IPS-18a (cell line): ENCODE measurements around the gene THOC5.
"Not testable (repeated sequence)": the region's sequence is repeated elsewhere in the genome, so short reads cannot be mapped to it uniquely, and the experiment has no call there.

ENCODE experiments used
- H3K27ac ChIP-seq: one replicate; pipeline ENCODE4 v1.5.1; 2013; ENCODE audit warnings: low read length
- H3K27me3 ChIP-seq: one replicate; pipeline ENCODE4 v1.6.1; 2013; ENCODE audit warnings: mild to moderate bottlenecking, low read length; ENCODE audit not compliant: control insufficient read depth, insufficient read depth
- H3K36me3 ChIP-seq: one replicate; pipeline ENCODE4 v1.6.1; 2013; ENCODE audit warnings: low read depth, low read length; ENCODE audit not compliant: control insufficient read depth
- H3K4me1 ChIP-seq: one replicate; pipeline ENCODE4 v1.6.1; 2013; ENCODE audit warnings: low read depth, low read length; ENCODE audit not compliant: control insufficient read depth
- H3K4me3 ChIP-seq: one replicate; pipeline ENCODE4 v1.5.1; 2013; ENCODE audit warnings: low read length
- H3K9ac ChIP-seq: one replicate; pipeline ENCODE4 v1.6.1; 2013; ENCODE audit warnings: mild to moderate bottlenecking, low read length, moderate library complexity
- H3K9me3 ChIP-seq: one replicate; pipeline ENCODE4 v1.6.1; 2013; ENCODE audit warnings: low read depth, low read length; ENCODE audit not compliant: control insufficient read depth

Gene THOC5

GRCh38 chr22:29555065-29555644, 1.6 kb upstream of the THOC5 start:
- Histone ChIP-seq H3K36me3 (peaks cover 47% of the 10 kb centered on the region), H3K4me1 (no peaks in the 10 kb centered on the region), H3K4me3 (no peak overlapping the region), H3K9me3 (no peaks in the 10 kb centered on the region), H3K27ac (no peak overlapping the region), H3K27me3 (no peaks in the 10 kb centered on the region), H3K9ac (no peak overlapping the region)

GRCh38 chr22:29552357-29552756, 1.2 kb downstream of the THOC5 start:
- not testable (repeated sequence) for H3K27me3 ChIP-seq, H3K4me1 ChIP-seq, H3K4me3 ChIP-seq, H3K9me3 ChIP-seq, H3K9ac ChIP-seq, H3K27ac ChIP-seq
- peaks cover 42% of the 10 kb centered on the region for H3K36me3 ChIP-seq

DNA sequence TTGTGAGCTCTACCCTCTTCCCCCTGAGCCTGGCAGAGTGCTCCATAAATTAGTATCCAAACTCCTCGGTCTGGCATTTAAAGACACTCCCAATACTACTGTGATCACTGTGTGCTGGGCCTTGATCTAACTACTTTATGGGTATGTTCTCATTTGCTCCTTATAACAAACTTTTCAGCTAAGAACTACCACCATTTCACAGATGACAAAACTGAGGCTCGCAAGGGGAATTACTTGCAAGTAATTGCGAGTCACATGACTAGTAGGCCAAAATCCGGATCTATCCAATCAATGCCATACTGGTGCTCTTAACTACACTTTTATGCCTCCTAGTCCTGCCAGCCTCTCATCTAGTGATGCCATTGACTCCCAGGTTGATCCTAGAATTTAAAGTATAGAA, 3.6 kb downstream of the THOC5 start:
- H3K27ac ChIP-seq, result no peak overlapping the region
- peaks cover 24% of the 10 kb centered on the region for H3K36me3 ChIP-seq
- H3K27me3 ChIP-seq, result no peaks in the 10 kb centered on the region

GRCh38 chr22:29545045-29545444, 8.5 kb downstream of the THOC5 start:
- H3K4me1 ChIP-seq, H3K9me3 ChIP-seq, H3K4me3 ChIP-seq, H3K9ac ChIP-seq, H3K27me3 ChIP-seq, H3K27ac ChIP-seq: not testable (repeated sequence)
- peaks cover 68% of the 10 kb centered on the region for H3K36me3 ChIP-seq

More for the DNA sequence above, 3.6 kb downstream of the THOC5 start:
- H3K9me3 ChIP-seq, result no peaks in the 10 kb centered on the region
- no peak overlapping the region for H3K4me3 ChIP-seq
- H3K4me1 ChIP-seq, result no peaks in the 10 kb centered on the region
- no peak overlapping the region for H3K9ac ChIP-seq

DNA sequence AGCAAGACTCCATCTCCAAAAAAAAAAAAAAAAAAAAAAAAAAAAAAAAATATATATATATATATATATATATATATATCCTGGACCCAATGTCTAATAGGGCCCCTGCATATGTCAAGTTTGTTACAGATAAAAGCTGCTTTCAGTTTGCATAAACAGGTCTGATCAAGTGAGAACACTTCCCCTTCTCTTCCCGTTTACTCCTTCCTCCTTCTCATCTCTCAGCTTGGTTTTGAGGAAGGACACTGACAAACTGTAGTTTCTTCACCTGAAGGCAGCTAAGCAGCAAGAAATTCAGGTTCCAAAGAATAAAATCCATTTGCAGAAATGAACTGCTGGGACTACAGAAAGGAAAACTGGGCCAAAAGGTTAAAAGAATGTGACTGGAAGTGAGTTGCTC, 11.7 kb downstream of the THOC5 start:
- no peaks in the 10 kb centered on the region for H3K4me1 ChIP-seq
- H3K9ac ChIP-seq, result no peak overlapping the region
- H3K9me3 ChIP-seq, result no peaks in the 10 kb centered on the region
- H3K27me3 ChIP-seq, result no peaks in the 10 kb centered on the region
- no peak overlapping the region for H3K27ac ChIP-seq
- peaks cover 68% of the 10 kb centered on the region for H3K36me3 ChIP-seq
- H3K4me3 ChIP-seq, result no peak overlapping the region

DNA sequence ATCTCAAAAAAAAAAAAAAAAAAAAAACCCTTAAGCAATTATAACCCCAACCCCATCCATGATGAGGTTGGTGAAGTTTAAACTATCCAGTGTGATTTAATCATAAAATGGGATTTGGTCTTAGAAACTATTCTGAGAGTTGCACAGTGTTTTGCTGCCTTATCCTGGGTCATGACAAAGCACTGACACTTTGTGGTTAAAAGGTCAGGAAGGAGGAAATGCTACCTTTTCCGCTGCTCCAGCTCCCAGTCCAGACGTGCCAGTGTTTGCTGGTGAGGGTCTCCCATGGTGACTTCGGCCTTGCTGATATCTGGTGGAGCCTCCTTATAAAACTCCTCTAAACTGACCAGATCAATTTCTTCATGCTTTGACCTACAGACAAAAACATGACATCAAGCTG, 14.5 kb downstream of the THOC5 start:
- Histone ChIP-seq H3K27me3 (no peaks in the 10 kb centered on the region), H3K4me3 (no peak overlapping the region), H3K4me1 (no peaks in the 10 kb centered on the region), H3K9ac (no peak overlapping the region), H3K36me3 (peaks cover 77% of the 10 kb centered on the region), H3K27ac (no peak overlapping the region), H3K9me3 (no peaks in the 10 kb centered on the region)

- Histone ChIP-seq H3K9me3 (no peaks in the 10 kb centered on the region), H3K36me3 (peaks cover 73% of the 10 kb centered on the region), H3K27me3 (no peaks in the 10 kb centered on the region), H3K27ac (no peak overlapping the region), H3K4me3 (no peak overlapping the region), H3K9ac (no peak overlapping the region), H3K4me1 (no peaks in the 10 kb centered on the region)
Measured at GRCh38 chr22:29536411-29536810, 17.1 kb downstream of the THOC5 start.

- no peak overlapping the region for H3K4me3 ChIP-seq
- no peaks in the 10 kb centered on the region for H3K27me3 ChIP-seq
- H3K4me1 ChIP-seq, result no peaks in the 10 kb centered on the region
- peaks cover 74% of the 10 kb centered on the region for H3K36me3 ChIP-seq
- no peak overlapping the region for H3K27ac ChIP-seq
- H3K9ac ChIP-seq, result no peak overlapping the region
- no peaks in the 10 kb centered on the region for H3K9me3 ChIP-seq
Measured at GRCh38 chr22:29531419-29531818, 22.1 kb downstream of the THOC5 start.

- H3K27me3 ChIP-seq, result no peaks in the 10 kb centered on the region
- no peaks in the 10 kb centered on the region for H3K4me1 ChIP-seq
- H3K4me3 ChIP-seq, result no peak overlapping the region
- H3K9ac ChIP-seq, result no peak overlapping the region
- H3K9me3 ChIP-seq, result no peaks in the 10 kb centered on the region
- H3K27ac ChIP-seq, result no peak overlapping the region
- peaks cover 72% of the 10 kb centered on the region for H3K36me3 ChIP-seq
Measured at GRCh38 chr22:29530716-29531115, 22.8 kb downstream of the THOC5 start.

DNA sequence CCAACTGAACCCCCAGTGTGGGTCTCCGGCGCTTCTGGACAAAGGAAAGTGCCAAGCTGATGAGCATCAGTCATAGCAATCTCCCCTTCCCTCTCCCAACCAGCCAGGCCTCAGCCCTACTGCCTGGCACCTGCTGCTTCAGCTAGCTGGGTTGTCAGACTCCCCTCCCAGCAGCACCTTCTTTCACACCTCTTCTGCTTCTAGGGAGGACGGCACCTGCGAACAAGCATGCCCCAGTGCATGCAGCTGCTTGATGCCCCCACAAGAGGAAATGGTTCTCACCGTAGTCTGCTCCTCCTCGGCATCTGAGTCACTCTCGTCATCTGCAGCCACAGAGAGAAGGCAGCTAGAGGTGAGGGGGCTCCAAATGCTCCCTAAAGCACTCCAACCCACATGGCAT, 25.4 kb downstream of the THOC5 start:
- H3K27ac ChIP-seq, result no peak overlapping the region
- no peaks in the 10 kb centered on the region for H3K9me3 ChIP-seq
- no peak overlapping the region for H3K4me3 ChIP-seq
- H3K36me3 ChIP-seq, result peaks cover 74% of the 10 kb centered on the region
- no peaks in the 10 kb centered on the region for H3K4me1 ChIP-seq
- H3K27me3 ChIP-seq, result no peaks in the 10 kb centered on the region
- no peak overlapping the region for H3K9ac ChIP-seq

DNA sequence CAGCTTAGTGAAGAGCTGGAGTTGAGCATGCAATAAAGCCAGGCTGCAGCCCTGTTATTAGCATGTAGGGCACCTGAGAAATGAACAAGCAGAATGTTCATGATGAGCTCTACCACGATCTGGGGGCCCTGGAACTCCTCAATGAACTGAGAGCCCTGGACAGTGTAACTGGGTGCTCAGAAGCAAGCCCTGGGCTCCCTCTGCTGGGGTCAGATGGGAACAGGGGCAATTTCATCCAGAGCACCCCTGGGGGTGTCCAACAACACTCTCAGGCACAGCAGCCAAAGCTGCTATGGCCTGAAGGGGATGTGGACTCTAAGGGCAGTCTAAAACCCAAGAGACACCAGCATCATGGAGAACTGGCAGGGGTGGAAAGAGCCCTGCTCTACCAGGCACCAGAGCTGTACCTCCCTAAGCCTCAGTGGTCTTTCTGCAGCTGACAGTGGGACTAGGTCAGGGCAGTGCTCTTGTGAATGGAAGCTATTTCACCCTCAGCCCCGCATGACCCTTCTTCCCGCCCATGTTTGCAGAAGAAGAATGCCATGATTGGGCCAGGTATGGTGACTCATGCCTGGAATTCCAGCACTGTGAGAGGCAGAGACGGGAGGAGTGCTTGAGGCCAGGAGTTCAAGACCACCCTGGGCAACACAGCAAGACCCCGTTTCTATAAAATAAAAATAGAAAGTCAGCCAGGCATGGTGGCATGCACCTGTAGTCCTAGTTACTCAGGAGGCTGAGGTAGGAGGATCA, 28.9 kb downstream of the THOC5 start:
- H3K27me3 ChIP-seq, result no peaks in the 10 kb centered on the region
- H3K36me3 ChIP-seq, result peaks cover 76% of the 10 kb centered on the region
- no peaks in the 10 kb centered on the region for H3K9me3 ChIP-seq
- H3K27ac ChIP-seq, result no peak overlapping the region
- H3K9ac ChIP-seq, result no peak overlapping the region
- no peak overlapping the region for H3K4me3 ChIP-seq
- no peaks in the 10 kb centered on the region for H3K4me1 ChIP-seq

- no peaks in the 10 kb centered on the region for H3K27me3 ChIP-seq
- peaks cover 77% of the 10 kb centered on the region for H3K36me3 ChIP-seq
- no peak overlapping the region for H3K4me3 ChIP-seq
- no peak overlapping the region for H3K9ac ChIP-seq
- no peak overlapping the region for H3K27ac ChIP-seq
- H3K4me1 ChIP-seq, result no peaks in the 10 kb centered on the region
- no peaks in the 10 kb centered on the region for H3K9me3 ChIP-seq
Measured at GRCh38 chr22:29523761-29524160, 29.8 kb downstream of the THOC5 start.
